NCI-H774 (cell line): ENCODE data around the gene PSG7.
"Not testable (repeated sequence)": the region's sequence is repeated elsewhere in the genome, so short reads cannot be mapped to it uniquely, and the experiment has no call there.

Experiments
- DNase-seq: peaks from one replicate; lab custom pipeline; 2025; lab: John Stamatoyannopoulos, UW

The PSG7 gene

GRCh38 chr19:42937107-42937506 lies at the start of gene PSG7:
TSS of gene PSG7 (minus strand) at chr19:42937207. CDS start at chr19:42937076, 131 bp downstream.
- not testable (repeated sequence) for DNase-seq

GRCh38 chr19:42985588-42985987 lies 48.6 kb upstream of the PSG7 start:
- DNase-seq, result no peak

- DNase-seq, result not testable (repeated sequence)
Observed at GRCh38 chr19:42982111-42982510, 45.1 kb upstream of the PSG7 start.

GRCh38 chr19:42971451-42971850 lies 34.4 kb upstream of the PSG7 start:
- not testable (repeated sequence) for DNase-seq

GRCh38 chr19:42965176-42965575 lies 28.2 kb upstream of the PSG7 start:
- DNase-seq, result no peak

GRCh38 chr19:42961119-42961518 lies 24.1 kb upstream of the PSG7 start:
- no peak for DNase-seq

GRCh38 chr19:42952126-42952525 lies 15.1 kb upstream of the PSG7 start:
- DNase-seq, result not testable (repeated sequence)

GRCh38 chr19:42951476-42951875 lies 14.5 kb upstream of the PSG7 start:
- DNase-seq, result not testable (repeated sequence)

- no peak for DNase-seq
Observed at GRCh38 chr19:42942187-42942789, 5.3 kb upstream of the PSG7 start.

- DNase-seq, result not testable (repeated sequence)
Observed at GRCh38 chr19:42934726-42935125, 2.3 kb downstream of the PSG7 start.

GRCh38 chr19:42934183-42934582 lies 2.8 kb downstream of the PSG7 start:
- DNase-seq, result not testable (repeated sequence)

- not testable (repeated sequence) for DNase-seq
Observed at GRCh38 chr19:42933412-42933811, 3.6 kb downstream of the PSG7 start.

- DNase-seq, result not testable (repeated sequence)
Observed at GRCh38 chr19:42932485-42933101, 4.4 kb downstream of the PSG7 start.

GRCh38 chr19:42930214-42930613 lies 6.8 kb downstream of the PSG7 start:
- DNase-seq, result not testable (repeated sequence)

GRCh38 chr19:42928896-42929295 lies 8.1 kb downstream of the PSG7 start:
- DNase-seq, result no peak

GRCh38 chr19:42926781-42927180 lies 10.2 kb downstream of the PSG7 start:
- DNase-seq, result no peak

GRCh38 chr19:42923106-42923505 lies 13.9 kb downstream of the PSG7 start:
- DNase-seq, result peak; percentile 0

- not testable (repeated sequence) for DNase-seq
Observed at GRCh38 chr19:42920971-42921370, 16.0 kb downstream of the PSG7 start.

GRCh38 chr19:42919757-42920079 lies 17.3 kb downstream of the PSG7 start:
- DNase-seq, result no peak

- not testable (repeated sequence) for DNase-seq
Observed at GRCh38 chr19:42919070-42919756, 17.8 kb downstream of the PSG7 start.

GRCh38 chr19:42918377-42919069 lies 18.5 kb downstream of the PSG7 start:
- DNase-seq, result not testable (repeated sequence)

- DNase-seq, result not testable (repeated sequence)
Observed at GRCh38 chr19:42917634-42918033, 19.4 kb downstream of the PSG7 start, which contains the start of gene PSG6. TSS of gene PSG6 (minus strand) at chr19:42917894. CDS start at chr19:42917792, 102 bp downstream.
